ENCODE data around the gene LRTM1.

DNA sequence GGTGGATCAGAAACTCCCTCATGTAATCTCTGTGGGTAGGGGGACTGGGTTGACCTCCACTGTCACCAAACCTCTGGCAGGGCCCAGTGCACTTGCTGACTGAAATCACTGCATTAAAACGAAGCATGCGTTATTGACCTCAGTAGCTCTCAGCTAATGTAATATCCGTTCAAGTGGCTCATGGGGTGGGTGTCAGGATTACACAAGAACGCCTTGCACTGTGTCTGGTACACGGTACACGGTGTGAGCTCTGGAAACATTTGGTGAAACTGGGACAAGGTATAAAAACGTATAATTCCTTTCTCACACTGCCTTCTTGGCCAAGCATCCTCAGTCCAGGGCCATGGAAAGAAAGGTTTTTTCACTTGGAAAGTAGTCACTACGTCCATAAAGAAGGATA is 11.9 kb downstream of the LRTM1 start:
- TF ChIP-seq, protein P1, sequence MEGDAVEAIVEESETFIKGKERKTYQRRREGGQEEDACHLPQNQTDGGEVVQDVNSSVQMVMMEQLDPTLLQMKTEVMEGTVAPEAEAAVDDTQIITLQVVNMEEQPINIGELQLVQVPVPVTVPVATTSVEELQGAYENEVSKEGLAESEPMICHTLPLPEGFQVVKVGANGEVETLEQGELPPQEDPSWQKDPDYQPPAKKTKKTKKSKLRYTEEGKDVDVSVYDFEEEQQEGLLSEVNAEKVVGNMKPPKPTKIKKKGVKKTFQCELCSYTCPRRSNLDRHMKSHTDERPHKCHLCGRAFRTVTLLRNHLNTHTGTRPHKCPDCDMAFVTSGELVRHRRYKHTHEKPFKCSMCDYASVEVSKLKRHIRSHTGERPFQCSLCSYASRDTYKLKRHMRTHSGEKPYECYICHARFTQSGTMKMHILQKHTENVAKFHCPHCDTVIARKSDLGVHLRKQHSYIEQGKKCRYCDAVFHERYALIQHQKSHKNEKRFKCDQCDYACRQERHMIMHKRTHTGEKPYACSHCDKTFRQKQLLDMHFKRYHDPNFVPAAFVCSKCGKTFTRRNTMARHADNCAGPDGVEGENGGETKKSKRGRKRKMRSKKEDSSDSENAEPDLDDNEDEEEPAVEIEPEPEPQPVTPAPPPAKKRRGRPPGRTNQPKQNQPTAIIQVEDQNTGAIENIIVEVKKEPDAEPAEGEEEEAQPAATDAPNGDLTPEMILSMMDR (IDR thresholded peaks at IDR 0.05): no peak
- TF ChIP-seq POLR2AphosphoS5 (IDR thresholded peaks at IDR 0.05) (no peak), POLR2A (IDR thresholded peaks at IDR 0.05; ENCODE audit: low read depth) (no peak), EP300 (IDR thresholded peaks at IDR 0.05) (no peak)

Measured in esophagus muscularis mucosa (tissue), 4 donors.